H1 (cell line): Measurements from ENCODE around the gene ANKS1B. TPM values are rescaled to one million over a fixed set of nuclear protein-coding genes. Genes with fewer than 3 reads are reported as not detected.

Experiments
- BCL11A ChIP-seq, 2 experiments: IDR thresholded peaks; one replicate each; pipeline ENCODE4 v1.6.1; 2011; ENCODE audit warnings: low read depth in 2 of 2, low read length in 2 of 2, mild to moderate bottlenecking in 2 of 2
- RFX5 ChIP-seq: IDR thresholded peaks from 2 replicates; pipeline ENCODE4 v1.6.1; 2011; ENCODE audit warnings: low read depth, low read length, improper control_type of control experiment, borderline replicate concordance
- SAP30 ChIP-seq: fragments of 300-600 bp; sonication (generic); IDR thresholded peaks from 2 replicates; pipeline ENCODE4 v1.7.1; 2012; ENCODE audit warnings: low read length, moderate library complexity, mild to moderate bottlenecking, inconsistent platforms; ENCODE audit not compliant: insufficient read depth, insufficient replicate concordance
- SRF ChIP-seq: IDR thresholded peaks from 2 replicates; pipeline ENCODE4 v1.6.1; 2011; ENCODE audit warnings: mild to moderate bottlenecking, low read depth, low read length, moderate library complexity
- TAF1 ChIP-seq: IDR thresholded peaks from 2 replicates; pipeline ENCODE4 v1.6.1; 2011; ENCODE audit warnings: mild to moderate bottlenecking, low read depth, low read length
- polyA plus RNA-seq, 7 experiments: library from polyadenylated mRNA; depleted of rRNA in 3 of 7; stranded (reverse) in 5 of 7; unstranded in 2 of 7; fragments of >200 nt in 5 of 7; fragments of 200-250 nt in 2 of 7; gene quantifications; 1 replicate in 5 of 7; 2 replicates in 1 of 7; 4 replicates in 1 of 7; pipeline versions ENCODE4 v1.2.1 to v1.2.3, GENCODE V29; 2011 to 2013; ENCODE audit warnings: missing spikeins in 2 of 7, mixed read lengths in 2 of 7
- total RNA-seq: library from RNA; stranded (reverse); fragmentation: NEBNext Ultra II Directional; extraction: Animal tissue kit (Norgen Biotek cat#: 25700); gene quantifications from 2 replicates; pipeline ENCODE4 v1.2.1, GENCODE V29; 2021
- TF ChIP-seq, protein P1 (sequence below): fragments of 300-600 bp; sonication (generic); IDR thresholded peaks from 2 replicates; pipeline ENCODE4 v1.7.1; 2012; ENCODE audit warnings: low read length, moderate library complexity, mild to moderate bottlenecking, inconsistent platforms; ENCODE audit not compliant: insufficient replicate concordance

Gene ANKS1B
- total and polyA plus RNA-seq, 2 of the 8 experiments (the other 6 are each of a cell fraction or from before 2014, with no cell fraction given): 2.7 to 6.1 TPM

DNA sequence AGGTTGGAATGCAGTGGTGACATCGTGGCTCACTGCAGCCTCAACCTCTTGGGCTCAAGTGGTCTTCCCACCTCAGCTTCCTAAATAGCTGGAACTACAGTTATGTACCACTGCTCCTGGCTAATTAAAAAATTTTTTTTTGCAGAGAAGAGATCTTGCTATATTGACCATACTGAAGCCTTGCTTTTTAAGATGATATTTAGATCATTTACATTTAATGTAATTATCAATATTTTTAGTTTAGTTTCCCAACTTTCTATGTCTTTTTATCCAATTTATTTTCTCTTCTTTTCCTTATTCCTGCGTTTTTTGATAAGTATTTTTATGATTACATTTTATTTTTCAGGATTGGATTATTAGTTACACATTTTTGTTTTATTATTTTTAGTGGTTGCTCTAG, 999.6 kb downstream of the ANKS1B start (continued):
- TF ChIP-seq, protein P1, sequence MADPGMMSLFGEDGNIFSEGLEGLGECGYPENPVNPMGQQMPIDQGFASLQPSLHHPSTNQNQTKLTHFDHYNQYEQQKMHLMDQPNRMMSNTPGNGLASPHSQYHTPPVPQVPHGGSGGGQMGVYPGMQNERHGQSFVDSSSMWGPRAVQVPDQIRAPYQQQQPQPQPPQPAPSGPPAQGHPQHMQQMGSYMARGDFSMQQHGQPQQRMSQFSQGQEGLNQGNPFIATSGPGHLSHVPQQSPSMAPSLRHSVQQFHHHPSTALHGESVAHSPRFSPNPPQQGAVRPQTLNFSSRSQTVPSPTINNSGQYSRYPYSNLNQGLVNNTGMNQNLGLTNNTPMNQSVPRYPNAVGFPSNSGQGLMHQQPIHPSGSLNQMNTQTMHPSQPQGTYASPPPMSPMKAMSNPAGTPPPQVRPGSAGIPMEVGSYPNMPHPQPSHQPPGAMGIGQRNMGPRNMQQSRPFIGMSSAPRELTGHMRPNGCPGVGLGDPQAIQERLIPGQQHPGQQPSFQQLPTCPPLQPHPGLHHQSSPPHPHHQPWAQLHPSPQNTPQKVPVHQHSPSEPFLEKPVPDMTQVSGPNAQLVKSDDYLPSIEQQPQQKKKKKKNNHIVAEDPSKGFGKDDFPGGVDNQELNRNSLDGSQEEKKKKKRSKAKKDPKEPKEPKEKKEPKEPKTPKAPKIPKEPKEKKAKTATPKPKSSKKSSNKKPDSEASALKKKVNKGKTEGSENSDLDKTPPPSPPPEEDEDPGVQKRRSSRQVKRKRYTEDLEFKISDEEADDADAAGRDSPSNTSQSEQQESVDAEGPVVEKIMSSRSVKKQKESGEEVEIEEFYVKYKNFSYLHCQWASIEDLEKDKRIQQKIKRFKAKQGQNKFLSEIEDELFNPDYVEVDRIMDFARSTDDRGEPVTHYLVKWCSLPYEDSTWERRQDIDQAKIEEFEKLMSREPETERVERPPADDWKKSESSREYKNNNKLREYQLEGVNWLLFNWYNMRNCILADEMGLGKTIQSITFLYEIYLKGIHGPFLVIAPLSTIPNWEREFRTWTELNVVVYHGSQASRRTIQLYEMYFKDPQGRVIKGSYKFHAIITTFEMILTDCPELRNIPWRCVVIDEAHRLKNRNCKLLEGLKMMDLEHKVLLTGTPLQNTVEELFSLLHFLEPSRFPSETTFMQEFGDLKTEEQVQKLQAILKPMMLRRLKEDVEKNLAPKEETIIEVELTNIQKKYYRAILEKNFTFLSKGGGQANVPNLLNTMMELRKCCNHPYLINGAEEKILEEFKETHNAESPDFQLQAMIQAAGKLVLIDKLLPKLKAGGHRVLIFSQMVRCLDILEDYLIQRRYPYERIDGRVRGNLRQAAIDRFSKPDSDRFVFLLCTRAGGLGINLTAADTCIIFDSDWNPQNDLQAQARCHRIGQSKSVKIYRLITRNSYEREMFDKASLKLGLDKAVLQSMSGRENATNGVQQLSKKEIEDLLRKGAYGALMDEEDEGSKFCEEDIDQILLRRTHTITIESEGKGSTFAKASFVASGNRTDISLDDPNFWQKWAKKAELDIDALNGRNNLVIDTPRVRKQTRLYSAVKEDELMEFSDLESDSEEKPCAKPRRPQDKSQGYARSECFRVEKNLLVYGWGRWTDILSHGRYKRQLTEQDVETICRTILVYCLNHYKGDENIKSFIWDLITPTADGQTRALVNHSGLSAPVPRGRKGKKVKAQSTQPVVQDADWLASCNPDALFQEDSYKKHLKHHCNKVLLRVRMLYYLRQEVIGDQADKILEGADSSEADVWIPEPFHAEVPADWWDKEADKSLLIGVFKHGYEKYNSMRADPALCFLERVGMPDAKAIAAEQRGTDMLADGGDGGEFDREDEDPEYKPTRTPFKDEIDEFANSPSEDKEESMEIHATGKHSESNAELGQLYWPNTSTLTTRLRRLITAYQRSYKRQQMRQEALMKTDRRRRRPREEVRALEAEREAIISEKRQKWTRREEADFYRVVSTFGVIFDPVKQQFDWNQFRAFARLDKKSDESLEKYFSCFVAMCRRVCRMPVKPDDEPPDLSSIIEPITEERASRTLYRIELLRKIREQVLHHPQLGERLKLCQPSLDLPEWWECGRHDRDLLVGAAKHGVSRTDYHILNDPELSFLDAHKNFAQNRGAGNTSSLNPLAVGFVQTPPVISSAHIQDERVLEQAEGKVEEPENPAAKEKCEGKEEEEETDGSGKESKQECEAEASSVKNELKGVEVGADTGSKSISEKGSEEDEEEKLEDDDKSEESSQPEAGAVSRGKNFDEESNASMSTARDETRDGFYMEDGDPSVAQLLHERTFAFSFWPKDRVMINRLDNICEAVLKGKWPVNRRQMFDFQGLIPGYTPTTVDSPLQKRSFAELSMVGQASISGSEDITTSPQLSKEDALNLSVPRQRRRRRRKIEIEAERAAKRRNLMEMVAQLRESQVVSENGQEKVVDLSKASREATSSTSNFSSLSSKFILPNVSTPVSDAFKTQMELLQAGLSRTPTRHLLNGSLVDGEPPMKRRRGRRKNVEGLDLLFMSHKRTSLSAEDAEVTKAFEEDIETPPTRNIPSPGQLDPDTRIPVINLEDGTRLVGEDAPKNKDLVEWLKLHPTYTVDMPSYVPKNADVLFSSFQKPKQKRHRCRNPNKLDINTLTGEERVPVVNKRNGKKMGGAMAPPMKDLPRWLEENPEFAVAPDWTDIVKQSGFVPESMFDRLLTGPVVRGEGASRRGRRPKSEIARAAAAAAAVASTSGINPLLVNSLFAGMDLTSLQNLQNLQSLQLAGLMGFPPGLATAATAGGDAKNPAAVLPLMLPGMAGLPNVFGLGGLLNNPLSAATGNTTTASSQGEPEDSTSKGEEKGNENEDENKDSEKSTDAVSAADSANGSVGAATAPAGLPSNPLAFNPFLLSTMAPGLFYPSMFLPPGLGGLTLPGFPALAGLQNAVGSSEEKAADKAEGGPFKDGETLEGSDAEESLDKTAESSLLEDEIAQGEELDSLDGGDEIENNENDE: no peak
- TF ChIP-seq SRF: no peak
- TF ChIP-seq BCL11A (IDR thresholded peaks at IDR 0.05; ENCODE audit: low read depth in 2 of 2, low read length in 2 of 2): no peak
- TF ChIP-seq SAP30: no peak
- TF ChIP-seq TAF1: no peak
- TF ChIP-seq RFX5: no peak
